DMS79 treated with DMSO at 0.1 percent for 48 hours (cell line): ENCODE measurements around the gene GSC.
"Not testable (repeated sequence)": the region's sequence is repeated elsewhere in the genome, so short reads cannot be mapped to it uniquely, and the experiment has no call there.

ENCODE experiments used
- DNase-seq: peaks from one replicate; lab custom pipeline; 2025; lab: John Stamatoyannopoulos, UW

The GSC gene

DNA sequence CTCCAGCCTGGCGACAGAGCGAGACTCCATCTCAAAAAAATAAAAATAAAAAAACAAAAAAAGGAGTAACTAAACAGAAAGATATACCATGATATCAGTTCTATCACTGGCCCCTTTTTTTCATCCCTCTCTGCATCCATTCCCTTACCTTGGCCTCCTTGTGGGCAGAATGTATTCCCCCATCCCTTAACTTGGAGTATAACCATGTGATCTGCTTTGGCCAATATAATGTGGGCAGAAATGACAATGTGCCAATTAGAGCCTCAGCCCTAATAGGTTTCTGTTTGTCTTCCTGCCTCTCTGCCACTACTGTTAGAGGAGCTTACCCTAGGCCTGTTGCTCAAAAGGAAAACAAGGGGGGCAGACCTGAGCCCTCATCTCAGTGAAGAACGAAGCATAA lies 23.8 kb downstream of the GSC start:
- no peak for DNase-seq

GRCh38 chr14:94738751-94739150 lies 31.2 kb downstream of the GSC start:
- DNase-seq, result no peak

DNA sequence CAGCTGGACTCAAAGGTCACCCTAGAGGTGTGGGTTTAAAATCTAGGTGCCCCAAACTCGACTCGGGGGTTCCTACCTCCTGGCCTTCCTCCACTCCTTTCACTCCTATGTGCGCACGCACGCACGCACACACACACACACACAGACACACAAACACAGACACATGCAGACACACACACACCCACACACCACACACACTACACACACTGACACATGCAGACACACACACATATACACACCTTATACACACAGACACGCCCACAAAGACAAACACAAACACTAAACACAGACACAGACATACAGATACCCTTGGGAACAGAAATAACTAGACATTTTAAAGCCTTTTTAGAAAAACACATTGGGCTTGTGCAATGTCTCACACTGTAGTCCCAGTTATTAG lies 31.8 kb downstream of the GSC start:
- no peak for DNase-seq

DNA sequence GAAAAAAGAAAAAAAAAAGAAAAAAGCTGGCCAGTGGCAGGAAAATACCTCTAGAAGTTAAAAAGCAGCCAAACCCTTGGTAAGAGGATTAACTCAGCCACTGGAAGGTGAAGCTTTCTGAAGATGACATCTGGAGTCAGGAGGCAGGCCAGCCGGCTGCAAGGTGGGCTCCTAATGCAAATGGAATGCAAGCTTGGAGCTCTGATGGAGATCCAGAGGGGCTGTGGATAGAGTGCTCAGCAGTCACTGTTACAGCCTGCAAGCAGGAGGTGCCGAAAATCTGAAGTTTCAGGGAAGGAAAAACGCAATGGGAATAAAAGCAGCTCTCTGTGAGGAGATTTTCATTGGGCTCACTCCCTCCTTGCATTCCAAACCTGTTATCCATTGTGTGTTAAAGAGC lies 41.0 kb downstream of the GSC start:
- no peak for DNase-seq

GRCh38 chr14:94728440-94728839 lies 41.5 kb downstream of the GSC start:
- not testable (repeated sequence) for DNase-seq

- DNase-seq, result not testable (repeated sequence)
Measured at GRCh38 chr14:94726649-94727048, 43.3 kb downstream of the GSC start.

DNA sequence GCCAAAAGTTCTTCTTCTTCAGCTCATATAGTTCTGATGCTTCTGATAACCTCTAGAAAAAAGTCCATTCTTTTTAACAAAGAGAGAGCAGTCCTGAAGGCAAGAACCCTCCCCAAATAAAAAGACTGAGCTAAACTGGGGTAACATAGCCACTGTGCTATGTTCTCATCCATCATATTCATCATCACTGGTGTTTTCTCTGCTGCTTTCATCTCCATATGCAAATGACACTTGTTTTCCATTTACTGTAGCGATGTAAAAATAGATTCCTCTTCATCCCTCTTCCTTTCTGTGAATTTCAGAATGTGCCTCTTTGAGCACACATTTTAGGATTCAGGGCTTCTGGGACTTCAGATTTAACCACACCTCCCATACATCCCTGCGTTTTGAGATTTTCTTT lies 44.9 kb downstream of the GSC start:
- no peak for DNase-seq

- no peak for DNase-seq
Measured at GRCh38 chr14:94722397-94722796, 47.5 kb downstream of the GSC start.
